Cerebellar cortex (tissue), 1 donor: ENCODE measurements around the gene OR2T5.
"Not testable (repeated sequence)": the region's sequence is repeated elsewhere in the genome, so short reads cannot be mapped to it uniquely, and the experiment has no call there.

Experiments
- DNase-seq: peaks from one replicate; pipeline ENCODE4 v3.0.0-alpha.2; 2015; ENCODE audit warnings: low spot score

The OR2T5 gene

GRCh38 chr1:248488289-248488688 lies at the start of gene OR2T5:
Gene OR2T5 (plus strand): TSS chr1:248488589. CDS start chr1:248488589, 0 bp downstream.
- not testable (repeated sequence) for DNase-seq

GRCh38 chr1:248438668-248439067 lies 49.7 kb upstream of the OR2T5 start:
- not testable (repeated sequence) for DNase-seq

GRCh38 chr1:248439283-248439682 lies 49.1 kb upstream of the OR2T5 start:
- DNase-seq = not testable (repeated sequence)

- not testable (repeated sequence) for DNase-seq
These were observed 45.7 kb upstream of the OR2T5 start for GRCh38 chr1:248442500-248443277.

- not testable (repeated sequence) for DNase-seq
These were observed 43.8 kb upstream of the OR2T5 start for GRCh38 chr1:248444603-248445002.

- not testable (repeated sequence) for DNase-seq
These were observed 43.0 kb upstream of the OR2T5 start, which contains the start of gene OR2T2 for GRCh38 chr1:248445399-248445798. Gene OR2T2 (plus strand): TSS chr1:248445637. CDS start chr1:248452798, 7,161 bp downstream.

- DNase-seq = not testable (repeated sequence)
These were observed 39.8 kb upstream of the OR2T5 start for GRCh38 chr1:248448409-248449074.

- DNase-seq = not testable (repeated sequence)
These were observed 38.4 kb upstream of the OR2T5 start for GRCh38 chr1:248449821-248450465.

- DNase-seq = not testable (repeated sequence)
These were observed 37.8 kb upstream of the OR2T5 start for GRCh38 chr1:248450466-248451145.

GRCh38 chr1:248453619-248454018 lies 34.8 kb upstream of the OR2T5 start:
- not testable (repeated sequence) for DNase-seq

GRCh38 chr1:248455045-248455444 lies 33.3 kb upstream of the OR2T5 start:
- not testable (repeated sequence) for DNase-seq

GRCh38 chr1:248456635-248457034 lies 31.8 kb upstream of the OR2T5 start:
- DNase-seq = not testable (repeated sequence)

GRCh38 chr1:248459117-248459516 lies 29.3 kb upstream of the OR2T5 start:
- DNase-seq = not testable (repeated sequence)

GRCh38 chr1:248471154-248471553 lies 17.2 kb upstream of the OR2T5 start:
- no peak for DNase-seq

GRCh38 chr1:248472111-248472510 lies 16.3 kb upstream of the OR2T5 start:
- not testable (repeated sequence) for DNase-seq

GRCh38 chr1:248473051-248473450 lies 15.3 kb upstream of the OR2T5 start, which contains the start of gene OR2T3:
Gene OR2T3 (plus strand): TSS chr1:248473351. CDS start chr1:248473351, 0 bp downstream.
- DNase-seq = not testable (repeated sequence)

- DNase-seq = not testable (repeated sequence)
These were observed 12.7 kb upstream of the OR2T5 start for GRCh38 chr1:248475660-248476059.

GRCh38 chr1:248481686-248482579 lies 6.5 kb upstream of the OR2T5 start:
- DNase-seq = not testable (repeated sequence)

- not testable (repeated sequence) for DNase-seq
These were observed 8.3 kb downstream of the OR2T5 start for GRCh38 chr1:248496661-248497060.

GRCh38 chr1:248500305-248501035 lies 12.1 kb downstream of the OR2T5 start:
- DNase-seq = not testable (repeated sequence)
